Liver (tissue), 9 donors: ENCODE data around the gene JPT2. TPM values are rescaled to one million over a fixed set of nuclear protein-coding genes. Genes with fewer than 3 reads are reported as not detected.
"Not testable (repeated sequence)": the region's sequence is repeated elsewhere in the genome, so short reads cannot be mapped to it uniquely, and the experiment has no call there.

Experiments used
- DNase-seq: peaks from one replicate; pipeline ENCODE4 v3.0.0-alpha.2; 2017; ENCODE audit warnings: low spot score
- H3K27ac ChIP-seq, 2 donors: one replicate each; pipeline ENCODE4 v1.7.0; 2013; ENCODE audit warnings: inconsistent platforms in 2 of 2, low read length in 2 of 2, control low read depth in 1 of 2, low read depth in 1 of 2, mild to moderate bottlenecking in 1 of 2
- H3K27me3 ChIP-seq, 4 donors: one replicate each; pipeline versions ENCODE4 v1.6.1 to v1.7.0; 2013; ENCODE audit warnings: low read length in 3 of 4, inconsistent platforms in 1 of 4, mild to moderate bottlenecking in 1 of 4, moderate library complexity in 1 of 4; ENCODE audit not compliant: control insufficient read depth in 4 of 4, insufficient read depth in 4 of 4
- H3K36me3 ChIP-seq, 4 donors: one replicate each; pipeline versions ENCODE4 v1.6.1 to v1.7.0; 2013; ENCODE audit warnings: low read length in 3 of 4, mild to moderate bottlenecking in 3 of 4, low read depth in 1 of 4, moderate library complexity in 1 of 4; ENCODE audit not compliant: control insufficient read depth in 4 of 4, insufficient read depth in 3 of 4
- H3K4me1 ChIP-seq, 4 donors: one replicate each; pipeline versions ENCODE4 v1.6.1 to v1.7.0; 2013; ENCODE audit warnings: low read length in 3 of 4, mild to moderate bottlenecking in 3 of 4, moderate library complexity in 1 of 4; ENCODE audit not compliant: control insufficient read depth in 4 of 4, insufficient read depth in 4 of 4
- H3K4me3 ChIP-seq, 3 donors: one replicate each; pipeline versions ENCODE4 v1.6.1 to v1.7.0; 2013; ENCODE audit warnings: low read length in 3 of 3, control low read depth in 1 of 3, low read depth in 1 of 3, mild to moderate bottlenecking in 1 of 3
- H3K9ac ChIP-seq, 2 donors: one replicate each; pipeline ENCODE4 v1.7.0; 2013; ENCODE audit warnings: low read length in 2 of 2, mild to moderate bottlenecking in 2 of 2, moderate library complexity in 2 of 2, control low read depth in 1 of 2, low read depth in 1 of 2
- H3K9me3 ChIP-seq, 4 donors: one replicate each; pipeline versions ENCODE4 v1.6.1 to v1.7.0; 2013; ENCODE audit warnings: low read length in 3 of 4; ENCODE audit not compliant: control insufficient read depth in 4 of 4
- FOXA1 ChIP-seq: IDR thresholded peaks from 2 replicates; pipeline ENCODE4 v1.6.1; 2016; ENCODE audit warnings: antibody characterized with exemption
- FOXA2 ChIP-seq: IDR thresholded peaks from 2 replicates; pipeline ENCODE4 v1.6.1; 2016; ENCODE audit warnings: antibody characterized with exemption
- GABPA ChIP-seq, 2 donors: IDR thresholded peaks in 1 of 2; conservative IDR thresholded peaks in 1 of 2; 2 replicates each; pipeline ENCODE4 v1.6.1; 2016; ENCODE audit warnings: antibody characterized with exemption in 2 of 2, mild to moderate bottlenecking in 1 of 2, moderate library complexity in 1 of 2
- HNF4A ChIP-seq, 2 donors: conservative IDR thresholded peaks; 2 replicates each; pipeline ENCODE4 v1.6.1; 2016; ENCODE audit warnings: antibody characterized with exemption in 2 of 2, mild to moderate bottlenecking in 2 of 2
- HNF4G ChIP-seq: IDR thresholded peaks from 2 replicates; pipeline ENCODE4 v1.6.1; 2016; ENCODE audit warnings: antibody characterized with exemption
- NR2F2 ChIP-seq: IDR thresholded peaks from 2 replicates; pipeline ENCODE4 v1.6.1; 2016; ENCODE audit warnings: antibody characterized with exemption
- RAD21 ChIP-seq, 2 donors: IDR thresholded peaks; 2 replicates each; pipeline ENCODE4 v1.6.1; 2016; ENCODE audit warnings: antibody characterized with exemption in 2 of 2, mild to moderate bottlenecking in 2 of 2
- RXRA ChIP-seq, 2 donors: IDR thresholded peaks; 2 replicates each; pipeline ENCODE4 v1.6.1; 2017 to 2018; ENCODE audit warnings: antibody characterized with exemption in 2 of 2, mild to moderate bottlenecking in 1 of 2
- SP1 ChIP-seq: IDR thresholded peaks from 2 replicates; pipeline ENCODE4 v1.6.1; 2018; ENCODE audit warnings: antibody characterized with exemption, mild to moderate bottlenecking
- TAF1 ChIP-seq: conservative IDR thresholded peaks from 2 replicates; pipeline ENCODE4 v1.6.1; 2016; ENCODE audit warnings: antibody characterized with exemption, mild to moderate bottlenecking
- YY1 ChIP-seq: IDR thresholded peaks from 2 replicates; pipeline ENCODE4 v1.6.1; 2016; ENCODE audit warnings: antibody characterized with exemption, mild to moderate bottlenecking
- WGBS: extraction: QIAGEN DNeasy Blood & Tissue Kit; methylation state at CpG from one replicate; pipeline ENCODE4 v1.1.7; 2013; 5-methylcytosine and 5-hydroxymethylcytosine counted together
- polyA plus RNA-seq, 2 donors: library from polyadenylated mRNA; stranded (reverse) in 1 of 2; unstranded in 1 of 2; fragments of 200-250 nt in 1 of 2; fragments of >200 nt in 1 of 2; fragmentation: Nextera tagmentation in 1 of 2; extraction: Ambion mirVana in 1 of 2; gene quantifications; one replicate each; pipeline versions ENCODE4 v1.2.1 to v1.2.3, GENCODE V29; 2013 to 2015
- total RNA-seq, 2 donors: library from RNA; depleted of rRNA; stranded (reverse); fragments of >200 nt; gene quantifications; one replicate each; pipeline ENCODE4 v1.2.3, GENCODE V29; 2014
- TF ChIP-seq, protein P1 (sequence below): IDR thresholded peaks from 2 replicates; pipeline ENCODE4 v1.6.1; 2016; ENCODE audit warnings: antibody characterized with exemption
- TF ChIP-seq, protein P2 (sequence below): IDR thresholded peaks from 2 replicates; pipeline ENCODE4 v1.6.1; 2016; ENCODE audit warnings: antibody characterized with exemption
- TF ChIP-seq, protein P3 (sequence below): IDR thresholded peaks from 2 replicates; pipeline ENCODE4 v1.6.1; 2016; ENCODE audit warnings: antibody characterized with exemption, mild to moderate bottlenecking
- TF ChIP-seq, protein P4 (sequence below): IDR thresholded peaks from 2 replicates; pipeline ENCODE4 v1.6.1; 2016; ENCODE audit warnings: antibody characterized with exemption
- donor health status: healthy.
- donor health status: healthy.
- donor health status: healthy.
- donor health status: healthy.
- donor health status: healthy.

JPT2 gene
- total and polyA plus RNA-seq, 4 donors: 7.4 to 32.6 (median 28.4) TPM

DNA sequence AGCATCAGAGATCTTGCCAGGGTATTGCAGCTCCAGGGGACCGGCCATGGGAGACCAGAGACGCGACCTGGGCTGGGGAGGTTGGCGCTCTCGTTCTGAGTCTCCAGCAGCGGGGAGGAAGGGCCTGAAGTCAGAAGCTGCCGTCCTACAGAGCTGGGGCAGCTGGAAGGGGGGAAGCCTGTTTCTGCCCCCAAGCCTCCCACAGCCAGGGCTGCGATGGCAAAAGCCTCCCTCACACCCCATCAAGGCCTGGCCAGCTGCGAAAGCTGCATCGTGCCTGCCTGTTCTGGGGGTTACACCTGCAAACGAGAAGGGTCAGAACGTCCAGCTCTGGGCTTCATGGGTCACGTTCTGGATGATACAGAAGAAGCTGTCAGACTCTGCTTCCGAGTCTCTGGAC is 54.0 kb downstream of the JPT2 start:
- Histone ChIP-seq H3K27me3 (no peaks in the 10 kb centered on the region), H3K36me3 (peaks cover 0 to 53% (median 25%) of the 10 kb centered on the region in 4 donors), H3K9me3 (no peaks in the 10 kb centered on the region), H3K27ac (no peak overlapping the region), H3K9ac (no peak overlapping the region), H3K4me3 (no peak overlapping the region), H3K4me1 (no peaks in the 10 kb centered on the region)
- TF ChIP-seq, protein P1, sequence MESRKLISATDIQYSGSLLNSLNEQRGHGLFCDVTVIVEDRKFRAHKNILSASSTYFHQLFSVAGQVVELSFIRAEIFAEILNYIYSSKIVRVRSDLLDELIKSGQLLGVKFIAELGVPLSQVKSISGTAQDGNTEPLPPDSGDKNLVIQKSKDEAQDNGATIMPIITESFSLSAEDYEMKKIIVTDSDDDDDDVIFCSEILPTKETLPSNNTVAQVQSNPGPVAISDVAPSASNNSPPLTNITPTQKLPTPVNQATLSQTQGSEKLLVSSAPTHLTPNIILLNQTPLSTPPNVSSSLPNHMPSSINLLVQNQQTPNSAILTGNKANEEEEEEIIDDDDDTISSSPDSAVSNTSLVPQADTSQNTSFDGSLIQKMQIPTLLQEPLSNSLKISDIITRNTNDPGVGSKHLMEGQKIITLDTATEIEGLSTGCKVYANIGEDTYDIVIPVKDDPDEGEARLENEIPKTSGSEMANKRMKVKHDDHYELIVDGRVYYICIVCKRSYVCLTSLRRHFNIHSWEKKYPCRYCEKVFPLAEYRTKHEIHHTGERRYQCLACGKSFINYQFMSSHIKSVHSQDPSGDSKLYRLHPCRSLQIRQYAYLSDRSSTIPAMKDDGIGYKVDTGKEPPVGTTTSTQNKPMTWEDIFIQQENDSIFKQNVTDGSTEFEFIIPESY: no peak
- TF ChIP-seq FOXA1 (no peak), RXRA (IDR thresholded peaks at IDR 0.05) (no peak)
- no peak for DNase-seq
- 92% methylated on average over 14 of the region's 14 CpGs for WGBS

DNA sequence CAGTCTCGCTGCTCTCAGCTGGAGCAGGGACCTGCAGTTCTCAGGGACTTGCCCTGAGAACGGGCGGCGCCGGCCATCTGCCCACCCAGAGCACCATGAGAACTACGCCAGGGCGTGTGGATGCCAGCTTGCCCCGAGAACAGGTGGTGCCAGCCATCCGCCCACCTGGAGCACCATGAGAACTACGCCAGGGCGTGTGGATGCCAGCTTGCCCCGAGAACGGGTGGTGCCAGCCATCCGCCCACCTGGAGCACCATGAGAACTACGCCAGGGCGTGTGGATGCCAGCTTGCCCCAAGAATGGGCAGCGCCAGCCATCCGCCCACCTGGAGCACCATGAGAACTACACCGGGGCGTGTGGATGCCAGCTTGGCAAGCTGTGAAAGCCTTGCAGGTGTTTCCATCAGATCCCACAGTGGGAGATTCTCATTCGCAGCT is 54.5 kb downstream of the JPT2 start:
- H3K4me3 ChIP-seq, DNase-seq, H3K27me3 ChIP-seq, H3K9me3 ChIP-seq, H3K4me1 ChIP-seq, H3K9ac ChIP-seq, H3K27ac ChIP-seq: not testable (repeated sequence)
- WGBS: 95% methylated on average over 21 of the region's 21 CpGs
- peaks cover 0 to 50% (median 24%) of the 10 kb centered on the region in 4 donors for H3K36me3 ChIP-seq

DNA sequence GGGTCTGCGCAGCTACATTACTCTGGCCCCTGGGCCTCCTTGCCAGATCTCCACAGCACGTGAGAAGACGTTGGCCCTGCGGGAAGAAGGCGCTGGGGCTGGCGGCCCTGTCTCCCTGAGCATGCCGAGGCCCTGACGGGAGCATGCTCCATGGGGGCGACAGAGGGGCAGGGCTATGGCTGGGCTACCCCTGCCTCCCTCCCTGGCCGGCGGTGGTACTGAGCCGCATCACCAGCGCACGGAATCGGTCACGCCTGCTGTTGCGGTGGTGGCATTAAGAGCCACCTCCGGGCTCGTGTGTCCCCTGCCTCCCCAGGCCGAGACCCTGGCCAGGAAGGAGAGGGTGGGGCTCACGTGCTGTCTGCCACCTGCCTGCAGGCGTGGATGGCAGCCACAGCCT is 56.0 kb downstream of the JPT2 start:
- peaks cover 0 to 37% (median 20%) of the 10 kb centered on the region in 4 donors for H3K36me3 ChIP-seq
- 98% methylated on average over 22 of the region's 22 CpGs for WGBS
- H3K4me3 ChIP-seq: no peak overlapping the region
- no peaks in the 10 kb centered on the region for H3K4me1 ChIP-seq
- no peak overlapping the region for H3K9ac ChIP-seq
- H3K27ac ChIP-seq: no peak overlapping the region
- DNase-seq: no peak
- no peak for TF ChIP-seq YY1
- TF ChIP-seq FOXA2: no peak
- TF ChIP-seq, protein P2, sequence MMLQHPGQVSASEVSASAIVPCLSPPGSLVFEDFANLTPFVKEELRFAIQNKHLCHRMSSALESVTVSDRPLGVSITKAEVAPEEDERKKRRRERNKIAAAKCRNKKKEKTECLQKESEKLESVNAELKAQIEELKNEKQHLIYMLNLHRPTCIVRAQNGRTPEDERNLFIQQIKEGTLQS: no peak
- TF ChIP-seq, protein P1: no peak
- TF ChIP-seq RXRA (IDR thresholded peaks at IDR 0.05): no peak
- no peaks in the 10 kb centered on the region for H3K27me3 ChIP-seq
- no peaks in the 10 kb centered on the region for H3K9me3 ChIP-seq

DNA sequence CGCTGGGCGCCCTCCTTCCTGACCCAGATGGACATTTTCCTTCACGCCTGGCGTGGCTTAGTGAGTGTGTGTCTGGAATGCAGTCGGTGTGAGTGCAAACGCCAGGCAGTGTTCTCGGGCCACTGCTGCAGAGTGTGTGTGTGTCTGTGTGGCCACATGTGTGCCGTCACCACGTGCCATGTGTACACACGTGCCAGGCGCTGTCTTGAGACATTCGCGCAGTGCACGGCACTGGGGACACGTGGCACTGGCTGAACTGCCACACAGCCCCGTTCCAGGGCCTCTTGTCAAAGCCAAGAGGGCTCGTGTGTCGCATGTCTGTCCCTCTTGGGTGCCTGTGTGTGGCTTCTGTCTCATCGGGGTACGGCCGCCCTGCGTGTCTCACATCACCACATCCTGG is 56.7 kb downstream of the JPT2 start:
- H3K27me3 ChIP-seq: no peaks in the 10 kb centered on the region
- H3K4me1 ChIP-seq: no peaks in the 10 kb centered on the region
- H3K9ac ChIP-seq: no peak overlapping the region
- H3K4me3 ChIP-seq: no peak overlapping the region
- DNase-seq: no peak
- H3K27ac ChIP-seq: no peak overlapping the region
- H3K36me3 ChIP-seq: peaks cover 0 to 32% (median 16%) of the 10 kb centered on the region in 4 donors
- H3K9me3 ChIP-seq: no peaks in the 10 kb centered on the region
- 95% methylated on average over 22 of the region's 22 CpGs for WGBS
- TF ChIP-seq, protein P2: no peak
- TF ChIP-seq RAD21 (IDR thresholded peaks at IDR 0.05) (no peak), NR2F2 (no peak), FOXA2 (no peak), GABPA (IDR thresholded peaks at IDR 0.05 in 1 of 2, conservative IDR thresholded peaks at IDR 0.05 in 1 of 2) (no peak), HNF4A (conservative IDR thresholded peaks at IDR 0.05) (no peak), HNF4G (no peak), TAF1 (no peak), SP1 (no peak), FOXA1 (no peak)
- TF ChIP-seq, protein P3, sequence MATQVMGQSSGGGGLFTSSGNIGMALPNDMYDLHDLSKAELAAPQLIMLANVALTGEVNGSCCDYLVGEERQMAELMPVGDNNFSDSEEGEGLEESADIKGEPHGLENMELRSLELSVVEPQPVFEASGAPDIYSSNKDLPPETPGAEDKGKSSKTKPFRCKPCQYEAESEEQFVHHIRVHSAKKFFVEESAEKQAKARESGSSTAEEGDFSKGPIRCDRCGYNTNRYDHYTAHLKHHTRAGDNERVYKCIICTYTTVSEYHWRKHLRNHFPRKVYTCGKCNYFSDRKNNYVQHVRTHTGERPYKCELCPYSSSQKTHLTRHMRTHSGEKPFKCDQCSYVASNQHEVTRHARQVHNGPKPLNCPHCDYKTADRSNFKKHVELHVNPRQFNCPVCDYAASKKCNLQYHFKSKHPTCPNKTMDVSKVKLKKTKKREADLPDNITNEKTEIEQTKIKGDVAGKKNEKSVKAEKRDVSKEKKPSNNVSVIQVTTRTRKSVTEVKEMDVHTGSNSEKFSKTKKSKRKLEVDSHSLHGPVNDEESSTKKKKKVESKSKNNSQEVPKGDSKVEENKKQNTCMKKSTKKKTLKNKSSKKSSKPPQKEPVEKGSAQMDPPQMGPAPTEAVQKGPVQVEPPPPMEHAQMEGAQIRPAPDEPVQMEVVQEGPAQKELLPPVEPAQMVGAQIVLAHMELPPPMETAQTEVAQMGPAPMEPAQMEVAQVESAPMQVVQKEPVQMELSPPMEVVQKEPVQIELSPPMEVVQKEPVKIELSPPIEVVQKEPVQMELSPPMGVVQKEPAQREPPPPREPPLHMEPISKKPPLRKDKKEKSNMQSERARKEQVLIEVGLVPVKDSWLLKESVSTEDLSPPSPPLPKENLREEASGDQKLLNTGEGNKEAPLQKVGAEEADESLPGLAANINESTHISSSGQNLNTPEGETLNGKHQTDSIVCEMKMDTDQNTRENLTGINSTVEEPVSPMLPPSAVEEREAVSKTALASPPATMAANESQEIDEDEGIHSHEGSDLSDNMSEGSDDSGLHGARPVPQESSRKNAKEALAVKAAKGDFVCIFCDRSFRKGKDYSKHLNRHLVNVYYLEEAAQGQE: no peak
- TF ChIP-seq, protein P4, sequence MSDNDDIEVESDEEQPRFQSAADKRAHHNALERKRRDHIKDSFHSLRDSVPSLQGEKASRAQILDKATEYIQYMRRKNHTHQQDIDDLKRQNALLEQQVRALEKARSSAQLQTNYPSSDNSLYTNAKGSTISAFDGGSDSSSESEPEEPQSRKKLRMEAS: no peak
